ENCODE data around the gene ZNF549. TPM values are rescaled to one million over a fixed set of nuclear protein-coding genes. Genes with fewer than 3 reads are reported as not detected.

Gene ZNF549
- total and polyA plus RNA-seq, 2 of the 13 experiments (the other 11 are each of a cell fraction or from before 2014, with no cell fraction given), result 2.8 to 6.4 TPM

- peak; percentile 46 for TF ChIP-seq TBL1XR1 (IDR thresholded peaks at IDR 0.05; ENCODE audit: borderline replicate concordance, low read length, partially characterized antibody)
- TF ChIP-seq BATF2 (CRISPR knock-in tag; IDR thresholded peaks at IDR 0.05), result peak; percentile 48; the same call in 1 of the 2 replicates
- TF ChIP-seq ZNF761 (CRISPR knock-in tag; conservative IDR thresholded peaks at IDR 0.05), result peak; percentile 83
- 0 out of 2 replicates have a peak, but pooled peaks have one; percentile 24 for TF ChIP-seq NFE2L1 (CRISPR knock-in tag; IDR thresholded peaks at IDR 0.05; ENCODE audit: borderline replicate concordance)
- TF ChIP-seq, protein P1, sequence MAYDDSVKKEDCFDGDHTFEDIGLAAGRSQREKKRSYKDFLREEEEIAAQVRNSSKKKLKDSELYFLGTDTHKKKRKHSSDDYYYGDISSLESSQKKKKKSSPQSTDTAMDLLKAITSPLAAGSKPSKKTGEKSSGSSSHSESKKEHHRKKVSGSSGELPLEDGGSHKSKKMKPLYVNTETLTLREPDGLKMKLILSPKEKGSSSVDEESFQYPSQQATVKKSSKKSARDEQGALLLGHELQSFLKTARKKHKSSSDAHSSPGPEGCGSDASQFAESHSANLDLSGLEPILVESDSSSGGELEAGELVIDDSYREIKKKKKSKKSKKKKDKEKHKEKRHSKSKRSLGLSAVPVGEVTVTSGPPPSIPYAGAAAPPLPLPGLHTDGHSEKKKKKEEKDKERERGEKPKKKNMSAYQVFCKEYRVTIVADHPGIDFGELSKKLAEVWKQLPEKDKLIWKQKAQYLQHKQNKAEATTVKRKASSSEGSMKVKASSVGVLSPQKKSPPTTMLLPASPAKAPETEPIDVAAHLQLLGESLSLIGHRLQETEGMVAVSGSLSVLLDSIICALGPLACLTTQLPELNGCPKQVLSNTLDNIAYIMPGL (CRISPR knock-in tag; IDR thresholded peaks at IDR 0.05; ENCODE audit: borderline replicate concordance in 1 of 2, low read depth in 1 of 2), result peak; percentile 82 to 88; a peak in 3 of 4 replicates
- TF ChIP-seq ZNF317 (CRISPR knock-in tag; IDR thresholded peaks at IDR 0.05), result peak; percentile 70; the same call in 1 of the 2 replicates
- TF ChIP-seq WIZ (CRISPR knock-in tag; IDR thresholded peaks at IDR 0.05), result peak; percentile 78; the same call in 1 of the 2 replicates
- TF ChIP-seq ZNF782 (CRISPR knock-in tag; IDR thresholded peaks at IDR 0.05; ENCODE audit: borderline replicate concordance), result 0 out of 2 replicates have a peak, but pooled peaks have one; percentile 25
- no peak for TF ChIP-seq ZNF569 (CRISPR knock-in tag; IDR thresholded peaks at IDR 0.05; ENCODE audit: borderline replicate concordance)
- TF ChIP-seq, protein P2, sequence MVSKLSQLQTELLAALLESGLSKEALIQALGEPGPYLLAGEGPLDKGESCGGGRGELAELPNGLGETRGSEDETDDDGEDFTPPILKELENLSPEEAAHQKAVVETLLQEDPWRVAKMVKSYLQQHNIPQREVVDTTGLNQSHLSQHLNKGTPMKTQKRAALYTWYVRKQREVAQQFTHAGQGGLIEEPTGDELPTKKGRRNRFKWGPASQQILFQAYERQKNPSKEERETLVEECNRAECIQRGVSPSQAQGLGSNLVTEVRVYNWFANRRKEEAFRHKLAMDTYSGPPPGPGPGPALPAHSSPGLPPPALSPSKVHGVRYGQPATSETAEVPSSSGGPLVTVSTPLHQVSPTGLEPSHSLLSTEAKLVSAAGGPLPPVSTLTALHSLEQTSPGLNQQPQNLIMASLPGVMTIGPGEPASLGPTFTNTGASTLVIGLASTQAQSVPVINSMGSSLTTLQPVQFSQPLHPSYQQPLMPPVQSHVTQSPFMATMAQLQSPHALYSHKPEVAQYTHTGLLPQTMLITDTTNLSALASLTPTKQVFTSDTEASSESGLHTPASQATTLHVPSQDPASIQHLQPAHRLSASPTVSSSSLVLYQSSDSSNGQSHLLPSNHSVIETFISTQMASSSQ (IDR thresholded peaks at IDR 0.05; ENCODE audit: low read depth), result no peak
- TF ChIP-seq, protein P2 (CRISPR knock-in tag; IDR thresholded peaks at IDR 0.05; ENCODE audit: borderline replicate concordance), result peak; percentile 30; the same call in 1 of the 2 replicates
- peak; percentile 91 for TF ChIP-seq HNRNPLL (IDR thresholded peaks at IDR 0.05; ENCODE audit: low read depth, low read length, poor library complexity, severe bottlenecking)
- no peak for TF ChIP-seq HNRNPUL1 (IDR thresholded peaks at IDR 0.05; ENCODE audit: low read depth, low read length)
- peak; percentile 93 for TF ChIP-seq NFYC (CRISPR knock-in tag; IDR thresholded peaks at IDR 0.05)
- TF ChIP-seq ZNF891 (CRISPR knock-in tag; IDR thresholded peaks at IDR 0.05), result peak; percentile 50; the same call in 1 of the 2 replicates
- peak; percentile 99 for TF ChIP-seq THAP11 (CRISPR knock-in tag; IDR thresholded peaks at IDR 0.05)
- TF ChIP-seq ZBTB21 (CRISPR knock-in tag; IDR thresholded peaks at IDR 0.05), result peak; percentile 82
- peak; percentile 85 for TF ChIP-seq PHF21A (CRISPR knock-in tag; IDR thresholded peaks at IDR 0.05)
- peak; percentile 87; the same call in 1 of the 2 replicates for TF ChIP-seq ZNF547 (CRISPR knock-in tag; IDR thresholded peaks at IDR 0.05)
- TF ChIP-seq, protein P3, sequence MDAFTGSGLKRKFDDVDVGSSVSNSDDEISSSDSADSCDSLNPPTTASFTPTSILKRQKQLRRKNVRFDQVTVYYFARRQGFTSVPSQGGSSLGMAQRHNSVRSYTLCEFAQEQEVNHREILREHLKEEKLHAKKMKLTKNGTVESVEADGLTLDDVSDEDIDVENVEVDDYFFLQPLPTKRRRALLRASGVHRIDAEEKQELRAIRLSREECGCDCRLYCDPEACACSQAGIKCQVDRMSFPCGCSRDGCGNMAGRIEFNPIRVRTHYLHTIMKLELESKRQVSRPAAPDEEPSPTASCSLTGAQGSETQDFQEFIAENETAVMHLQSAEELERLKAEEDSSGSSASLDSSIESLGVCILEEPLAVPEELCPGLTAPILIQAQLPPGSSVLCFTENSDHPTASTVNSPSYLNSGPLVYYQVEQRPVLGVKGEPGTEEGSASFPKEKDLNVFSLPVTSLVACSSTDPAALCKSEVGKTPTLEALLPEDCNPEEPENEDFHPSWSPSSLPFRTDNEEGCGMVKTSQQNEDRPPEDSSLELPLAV (CRISPR knock-in tag; conservative IDR thresholded peaks at IDR 0.05; ENCODE audit: low read depth), result no peak
These were observed at the start of gene ZNF549 (continued) for GRCh38 chr19:57527136-57527881.

Measured in HepG2 (cell line).